Measurements from ENCODE around the gene PADI1.

The PADI1 gene, protein sequence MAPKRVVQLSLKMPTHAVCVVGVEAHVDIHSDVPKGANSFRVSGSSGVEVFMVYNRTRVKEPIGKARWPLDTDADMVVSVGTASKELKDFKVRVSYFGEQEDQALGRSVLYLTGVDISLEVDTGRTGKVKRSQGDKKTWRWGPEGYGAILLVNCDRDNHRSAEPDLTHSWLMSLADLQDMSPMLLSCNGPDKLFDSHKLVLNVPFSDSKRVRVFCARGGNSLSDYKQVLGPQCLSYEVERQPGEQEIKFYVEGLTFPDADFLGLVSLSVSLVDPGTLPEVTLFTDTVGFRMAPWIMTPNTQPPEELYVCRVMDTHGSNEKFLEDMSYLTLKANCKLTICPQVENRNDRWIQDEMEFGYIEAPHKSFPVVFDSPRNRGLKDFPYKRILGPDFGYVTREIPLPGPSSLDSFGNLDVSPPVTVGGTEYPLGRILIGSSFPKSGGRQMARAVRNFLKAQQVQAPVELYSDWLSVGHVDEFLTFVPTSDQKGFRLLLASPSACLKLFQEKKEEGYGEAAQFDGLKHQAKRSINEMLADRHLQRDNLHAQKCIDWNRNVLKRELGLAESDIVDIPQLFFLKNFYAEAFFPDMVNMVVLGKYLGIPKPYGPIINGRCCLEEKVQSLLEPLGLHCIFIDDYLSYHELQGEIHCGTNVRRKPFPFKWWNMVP

DNA sequence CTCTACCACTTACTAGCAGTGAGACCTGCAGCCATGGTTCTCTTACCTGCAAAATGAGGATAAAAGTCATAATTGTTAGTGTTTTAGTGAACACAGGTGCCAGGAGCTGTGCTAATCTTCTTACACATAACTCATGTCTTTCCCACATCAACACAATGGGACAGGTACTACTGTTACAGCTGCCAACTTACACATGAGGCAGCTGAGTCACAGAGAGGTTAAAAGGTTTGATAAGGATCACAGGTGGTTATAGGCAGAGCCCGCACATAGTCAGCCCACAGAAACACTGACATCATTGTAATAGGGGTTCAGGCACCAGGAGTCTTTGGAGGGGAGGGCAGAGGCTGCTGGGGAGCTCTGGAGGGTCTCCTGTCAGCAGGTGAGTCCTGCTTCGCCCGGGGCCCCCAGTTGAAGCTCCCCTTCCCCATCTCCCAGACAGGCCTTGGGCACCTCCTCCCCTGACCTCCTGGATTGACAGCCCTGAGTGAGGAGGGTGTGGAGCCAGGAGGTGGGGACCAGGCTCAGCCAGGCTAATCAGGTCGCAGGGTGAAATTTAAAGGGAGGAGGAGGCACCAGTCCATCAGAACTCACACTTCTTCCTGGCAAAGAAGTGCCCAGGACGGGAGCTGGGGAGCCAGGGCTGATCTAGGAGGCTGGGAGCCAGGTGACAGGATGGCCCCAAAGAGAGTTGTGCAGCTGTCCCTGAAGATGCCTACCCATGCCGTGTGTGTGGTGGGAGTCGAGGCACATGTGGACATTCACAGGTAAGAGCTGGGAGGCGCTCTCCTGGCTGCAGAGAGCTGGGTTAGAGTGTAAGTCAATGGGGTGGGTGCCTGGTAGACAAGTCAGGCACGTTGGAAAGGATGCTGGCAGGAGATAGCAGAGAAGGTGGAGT is at the start of gene PADI1:
PADI1 (plus strand) TSS at position 583 of the 895 bp plus-strand sequence; CDS start at position 673, 90 bp downstream.
- DNase-seq: no peak

DNA sequence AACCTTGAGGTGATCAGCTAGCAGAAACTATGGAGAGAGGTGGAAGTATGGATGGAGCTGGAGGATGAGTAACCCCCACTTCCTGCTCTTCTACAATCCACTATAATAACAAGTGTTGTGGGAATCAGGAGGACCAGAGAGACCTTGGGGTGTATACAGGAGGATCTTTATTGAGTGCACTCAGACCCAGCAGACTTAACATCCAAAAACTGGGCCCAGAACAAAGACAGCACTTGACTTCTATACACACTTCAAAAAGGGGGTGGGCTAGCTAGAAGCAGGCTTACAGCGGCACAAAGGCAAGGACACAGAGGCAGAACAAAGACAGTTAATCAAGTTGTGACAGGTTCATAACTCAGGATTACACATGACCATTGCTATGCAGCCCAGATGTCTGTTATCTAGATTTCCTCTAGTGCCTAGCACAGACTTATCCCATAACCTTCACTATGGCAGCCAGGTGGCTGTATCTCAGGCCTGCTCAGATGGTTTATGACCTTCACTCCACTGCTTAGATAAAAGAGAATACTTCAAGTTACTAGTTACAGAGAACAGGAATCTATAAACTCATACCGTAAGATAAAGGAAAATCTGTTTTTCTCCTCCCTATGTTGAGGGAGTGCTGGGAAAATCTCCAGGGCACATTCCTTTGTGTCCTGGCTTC is 49.5 kb upstream of the PADI1 start:
- DNase-seq: no peak

DNA sequence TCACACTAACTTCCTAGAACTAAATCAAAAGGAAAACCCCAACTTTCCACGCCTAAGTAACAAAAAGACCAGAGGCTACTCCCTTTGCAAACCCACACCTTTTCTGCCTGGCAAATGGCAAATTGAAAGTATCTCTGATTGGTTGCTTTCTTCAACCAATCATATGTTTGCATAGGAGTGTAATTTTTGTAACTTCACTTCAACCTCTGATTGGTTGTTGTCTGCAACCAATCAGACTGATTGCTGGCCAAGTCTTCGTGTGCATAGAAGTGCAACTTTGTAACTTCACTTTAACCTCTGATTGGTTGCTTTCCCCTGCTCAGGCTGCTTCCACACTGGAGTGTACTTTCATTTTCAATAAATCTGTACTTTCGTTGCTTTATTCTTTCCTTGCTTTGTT is 48.8 kb upstream of the PADI1 start:
- no peak for DNase-seq

DNA sequence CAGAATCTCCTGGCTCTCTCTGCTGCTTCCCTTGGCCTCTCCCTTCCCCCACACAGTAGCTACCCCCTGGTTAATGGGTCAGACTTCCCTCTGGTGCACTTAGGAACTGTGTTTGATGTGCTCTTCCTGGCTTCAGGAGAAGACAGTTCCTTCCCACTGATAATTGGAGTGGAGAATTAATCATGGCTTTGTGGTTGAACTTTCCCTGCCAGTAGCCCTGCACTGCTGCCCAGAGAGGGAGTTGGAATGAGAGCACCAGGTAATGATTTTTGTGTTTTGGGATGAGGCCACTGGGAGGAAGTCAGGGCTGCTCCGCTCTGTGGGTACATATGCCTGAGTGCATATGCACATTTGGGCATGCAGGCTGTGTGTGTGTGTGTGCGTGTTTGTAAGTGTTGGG is 46.0 kb upstream of the PADI1 start:
- DNase-seq: no peak

DNA sequence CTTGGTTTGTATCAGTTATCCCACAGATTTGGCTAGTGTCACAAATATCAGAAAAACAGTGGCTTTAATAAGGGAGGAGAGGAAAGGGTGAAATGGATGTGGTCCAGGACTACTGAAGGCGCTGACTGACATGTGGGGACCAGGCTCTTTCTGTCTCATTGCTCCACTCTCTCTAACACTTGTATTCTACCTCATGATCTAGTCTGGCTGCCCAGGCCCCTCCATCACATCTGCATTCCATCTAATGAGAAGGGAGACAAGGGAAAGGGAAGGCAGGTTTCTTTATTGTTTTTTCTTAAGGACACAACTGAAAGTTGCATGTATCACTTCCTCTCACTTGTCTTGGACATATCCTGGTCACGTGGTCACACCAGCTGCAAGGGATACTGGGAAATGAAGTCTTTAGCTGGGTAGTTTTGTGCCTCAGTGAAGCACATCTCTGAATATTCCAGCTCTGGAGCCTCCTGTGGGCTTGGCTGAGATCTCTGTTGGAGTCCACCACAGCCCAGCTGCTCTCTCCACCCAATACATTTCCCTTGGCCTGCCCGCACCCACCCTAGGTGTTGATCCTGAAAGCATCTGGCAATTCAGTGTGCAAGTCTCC is 43.7 kb upstream of the PADI1 start:
- no peak for DNase-seq

DNA sequence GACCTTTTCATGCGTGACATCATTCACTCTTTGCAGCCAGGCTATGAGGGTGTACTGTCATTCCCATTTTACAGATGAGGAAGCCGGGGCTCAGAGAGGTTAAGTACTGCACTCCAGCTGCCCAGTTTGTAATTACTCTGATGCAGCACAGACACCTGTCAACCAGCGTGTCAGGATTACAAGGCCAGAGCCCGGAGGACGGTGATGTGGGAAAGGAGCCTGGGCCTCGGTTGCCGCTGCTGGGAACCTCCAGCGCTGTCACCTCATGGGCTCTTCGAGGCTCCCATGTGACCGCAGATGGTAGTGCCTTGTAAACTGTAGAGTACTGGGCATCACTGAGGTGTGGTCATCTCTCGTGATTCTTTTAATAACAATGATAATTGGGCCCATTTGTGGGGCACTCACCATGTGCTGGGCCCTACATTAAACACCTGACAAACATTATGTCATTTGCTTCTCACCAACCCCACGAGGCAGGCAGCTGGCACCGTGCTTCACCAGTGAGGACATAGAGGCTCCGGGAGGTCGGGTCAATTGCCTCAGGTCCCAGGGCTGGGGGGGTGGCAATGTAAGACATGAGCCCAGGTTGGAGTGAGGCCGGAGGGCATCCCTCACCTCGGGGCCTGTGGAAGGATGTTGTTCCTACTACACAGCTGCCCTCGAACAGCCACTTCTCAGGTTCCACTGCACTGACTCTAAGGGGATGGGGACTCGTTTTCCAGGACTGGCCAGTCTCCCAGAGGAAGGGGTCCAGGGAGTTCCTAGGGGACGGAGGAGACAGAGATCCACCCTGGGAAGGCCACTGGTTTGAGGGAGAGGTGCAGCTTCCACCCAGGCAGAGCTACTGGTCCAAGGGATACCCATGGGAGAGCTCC is 42.8 kb upstream of the PADI1 start:
- no peak for DNase-seq

DNA sequence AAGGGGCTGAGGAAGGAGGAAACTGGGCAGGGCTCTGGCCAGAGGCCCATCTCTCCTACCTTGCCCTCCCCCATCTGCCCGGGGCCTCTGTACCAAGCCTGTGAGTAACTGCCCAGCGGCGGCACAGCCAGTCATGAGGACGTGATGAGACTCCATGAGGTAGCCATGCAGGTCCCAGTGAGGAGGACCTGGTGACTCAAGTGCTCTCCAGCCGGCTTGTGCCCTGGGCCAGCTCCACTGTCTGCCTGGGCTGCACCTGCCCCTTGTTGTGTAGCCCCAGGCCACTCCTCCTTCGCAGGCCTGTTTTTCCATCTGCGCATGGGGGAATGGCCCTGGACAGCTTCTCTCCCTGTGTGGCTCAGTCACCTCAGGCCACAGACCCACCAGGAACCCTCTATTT is 42.0 kb upstream of the PADI1 start:
- DNase-seq: no peak

DNA sequence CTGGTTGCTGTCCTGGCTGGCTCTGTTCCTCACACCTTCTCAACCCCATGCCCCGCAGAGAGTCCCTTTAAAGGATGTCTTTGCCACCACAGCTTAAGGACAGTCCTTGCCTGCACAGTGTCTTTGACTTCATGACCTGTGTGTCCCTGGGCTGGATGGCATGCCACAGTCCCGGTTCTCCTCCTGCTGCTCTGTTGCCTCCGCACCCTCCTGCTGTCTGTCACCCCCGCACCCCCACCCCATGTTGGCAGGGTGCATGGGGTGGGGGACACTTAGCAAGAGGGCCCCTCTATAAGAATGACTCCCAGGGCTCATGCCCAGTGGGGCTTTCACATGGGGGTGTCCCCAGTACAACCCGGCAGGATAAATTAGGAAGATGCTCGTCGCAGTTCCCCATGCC is 41.6 kb upstream of the PADI1 start:
- no peak for DNase-seq

DNA sequence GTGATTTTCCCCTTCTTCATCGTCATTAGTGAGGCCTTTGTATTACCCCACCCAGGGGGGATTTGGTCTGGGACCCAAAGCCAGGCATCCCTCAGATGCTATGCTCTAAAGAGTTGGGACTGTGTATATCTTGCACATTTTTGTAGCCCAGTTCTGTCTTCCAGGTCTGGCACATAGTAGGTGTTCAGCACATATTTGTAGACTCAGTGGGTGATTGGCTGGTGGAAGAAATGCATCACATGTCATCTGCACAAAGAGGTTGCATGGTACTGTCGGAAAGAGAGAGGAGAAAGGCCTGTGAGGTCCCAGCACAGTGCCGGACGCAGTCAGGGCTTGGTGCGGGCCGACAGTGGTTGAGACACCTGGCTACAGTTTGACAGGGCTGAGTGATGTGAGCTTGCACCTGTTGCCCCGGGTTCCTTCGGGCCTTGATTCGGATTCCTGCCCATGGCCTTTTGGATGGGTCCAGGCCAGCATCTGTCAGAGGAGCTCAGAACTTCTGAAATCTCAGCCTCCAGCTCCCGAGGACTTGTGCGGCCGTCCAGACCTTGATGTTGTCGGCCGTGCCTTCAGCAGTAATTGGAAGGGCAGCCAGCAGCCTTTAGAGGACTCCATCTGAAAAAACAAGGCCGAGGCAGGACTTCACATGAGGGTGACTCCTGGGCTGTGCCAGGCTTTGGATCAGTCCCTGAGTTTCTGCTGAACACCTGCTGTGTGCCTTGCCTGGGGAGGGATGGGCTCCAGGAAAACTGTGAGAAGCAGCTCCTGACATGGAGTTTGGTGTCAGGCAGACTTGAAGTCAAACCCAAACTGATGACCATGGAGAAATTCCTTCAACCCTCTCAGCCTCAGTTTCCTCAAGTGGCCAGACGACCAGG is 40.9 kb upstream of the PADI1 start:
- DNase-seq: no peak

DNA sequence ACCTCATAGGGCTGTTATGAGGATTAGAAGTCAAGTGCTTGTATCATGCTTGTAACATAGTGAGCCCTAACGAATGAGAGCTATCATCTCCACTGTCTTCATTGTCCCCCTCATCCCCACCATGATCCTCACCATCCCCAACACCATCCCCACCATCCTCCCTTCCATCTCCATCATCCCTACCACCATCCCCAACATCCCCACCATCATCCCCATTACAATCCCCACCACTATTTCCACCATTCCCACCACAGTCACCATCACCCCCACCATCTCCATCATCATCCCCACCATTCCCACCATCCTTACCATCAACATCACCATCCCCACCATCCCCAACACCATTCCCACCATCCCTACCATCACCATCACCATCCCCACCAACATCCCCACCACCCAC is 39.1 kb upstream of the PADI1 start:
- DNase-seq: no peak

DNA sequence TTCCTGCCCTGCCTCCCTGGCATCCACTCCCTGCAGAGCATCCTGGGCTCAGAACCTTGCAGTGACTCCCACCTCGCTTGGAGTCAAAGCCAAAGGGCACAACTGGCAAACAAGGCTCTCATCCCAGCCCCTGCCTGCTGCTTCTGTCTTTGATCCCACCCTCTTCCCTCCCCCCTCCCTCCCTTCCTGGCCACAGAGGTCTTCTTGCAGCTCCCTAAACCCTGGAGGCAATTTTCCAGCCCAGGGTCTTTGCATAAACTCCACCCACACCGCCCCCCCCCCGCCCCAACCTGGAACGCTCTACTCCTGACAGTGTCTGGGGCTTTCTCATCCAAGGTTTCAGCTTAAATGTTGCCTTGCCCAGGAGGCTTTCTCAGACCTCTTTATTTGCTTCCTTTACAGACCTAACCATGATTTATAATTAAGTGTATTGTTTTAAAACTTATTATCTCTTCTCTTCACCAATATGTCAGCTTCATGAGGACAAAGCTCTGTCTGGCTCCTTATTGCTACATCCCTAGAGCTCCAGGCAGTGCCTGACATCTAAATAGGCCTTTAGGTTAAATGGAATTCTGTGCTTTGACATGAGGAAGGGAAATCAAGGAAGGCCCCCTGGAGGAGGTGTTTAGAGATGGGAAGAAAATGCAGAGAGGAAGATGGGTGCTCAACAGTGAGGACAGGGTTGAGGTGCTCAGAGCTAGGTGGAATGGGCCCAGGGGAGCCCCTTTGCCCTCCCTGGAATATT is 37.7 kb upstream of the PADI1 start:
- no peak for DNase-seq

DNA sequence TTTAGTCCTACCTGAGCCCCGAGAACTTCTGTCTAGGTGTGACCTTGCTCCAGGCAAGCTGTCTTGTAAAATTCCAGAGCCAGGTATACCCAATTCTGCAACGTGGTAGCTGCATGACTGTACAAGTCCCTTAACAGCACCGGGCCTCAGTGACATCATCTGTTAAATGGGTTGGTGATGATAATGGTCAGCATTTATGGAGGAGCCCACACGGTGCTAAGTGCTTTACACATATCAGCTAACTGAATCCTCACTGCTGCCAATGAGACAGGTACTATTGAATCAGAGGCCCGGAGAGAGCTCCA is 37.2 kb upstream of the PADI1 start:
- no peak for DNase-seq

DNA sequence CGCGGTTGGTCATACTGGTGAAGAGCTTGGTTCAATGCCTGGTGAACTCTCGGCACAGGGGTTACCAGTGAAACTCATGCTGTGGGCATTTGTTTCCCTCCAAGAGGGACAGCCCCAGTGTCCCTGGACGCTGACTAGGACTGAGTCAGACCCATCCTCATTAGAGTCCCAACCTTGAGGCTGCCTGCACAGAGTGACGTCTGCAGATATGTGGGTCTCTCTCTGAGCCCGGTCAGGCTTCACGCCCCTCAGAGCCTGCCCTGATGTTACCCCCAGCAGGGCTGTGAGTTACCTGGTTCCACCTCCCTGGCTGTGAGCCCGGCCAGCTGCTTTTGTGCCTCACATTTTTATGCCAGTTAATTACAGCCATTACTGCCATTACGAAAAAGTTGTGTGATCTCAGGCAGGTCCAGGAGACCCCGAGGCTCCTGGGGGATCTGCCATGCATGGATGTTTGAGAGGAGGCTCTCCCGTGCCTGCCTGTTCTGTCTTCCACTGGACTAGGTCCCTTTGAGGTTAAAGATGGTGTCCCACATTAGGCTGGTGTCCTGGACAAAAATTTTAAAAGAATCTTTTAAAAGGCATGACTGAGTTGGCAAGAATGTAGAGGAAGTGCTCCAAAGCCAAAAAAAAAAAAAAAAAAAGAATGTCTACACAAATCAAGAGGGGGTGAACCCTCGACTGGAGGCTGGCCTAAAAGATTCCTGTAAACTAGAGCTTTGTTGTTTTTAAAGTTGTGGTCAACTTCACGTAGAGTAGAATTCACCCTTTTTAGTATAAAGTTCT is 36.6 kb upstream of the PADI1 start:
- DNase-seq: no peak

DNA sequence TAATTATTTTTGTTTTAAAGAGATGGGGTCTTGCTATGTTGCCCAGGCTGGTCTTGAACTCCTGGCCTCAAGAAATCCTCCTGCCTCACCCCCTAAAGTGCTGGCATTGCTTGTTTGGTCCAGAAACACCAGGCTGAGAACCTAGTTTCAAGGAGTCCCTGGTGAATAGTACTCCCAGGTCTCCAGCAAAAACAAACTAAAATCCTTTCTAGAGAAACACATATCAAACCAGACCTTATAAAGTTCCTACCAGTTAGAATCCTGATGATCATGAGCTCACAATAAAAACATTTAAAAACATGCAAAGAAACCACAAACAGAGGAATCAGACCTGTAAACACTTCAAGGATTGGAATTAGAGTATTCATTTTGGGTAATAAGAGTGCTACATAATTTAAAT is 34.4 kb upstream of the PADI1 start:
- no peak for DNase-seq

DNA sequence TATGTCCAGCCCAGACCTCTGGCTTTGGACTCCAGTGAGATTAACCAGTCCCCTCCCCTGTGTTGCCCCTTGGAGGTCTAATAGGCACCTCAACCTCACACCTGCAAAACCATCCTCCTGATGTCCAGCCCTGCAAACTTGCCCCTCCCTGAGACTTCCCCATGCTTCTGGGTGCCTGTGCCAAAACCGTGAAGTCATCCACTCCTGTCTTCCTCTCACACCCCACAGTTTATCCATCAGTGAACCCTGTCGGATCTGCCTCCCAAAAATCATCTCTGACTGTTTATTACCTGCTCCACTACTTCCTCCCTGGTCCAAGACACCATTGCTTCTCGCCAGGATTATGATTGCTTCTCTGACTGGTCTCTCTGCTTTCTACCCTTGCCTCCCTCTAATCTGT is 31.7 kb upstream of the PADI1 start:
- no peak for DNase-seq

DNA sequence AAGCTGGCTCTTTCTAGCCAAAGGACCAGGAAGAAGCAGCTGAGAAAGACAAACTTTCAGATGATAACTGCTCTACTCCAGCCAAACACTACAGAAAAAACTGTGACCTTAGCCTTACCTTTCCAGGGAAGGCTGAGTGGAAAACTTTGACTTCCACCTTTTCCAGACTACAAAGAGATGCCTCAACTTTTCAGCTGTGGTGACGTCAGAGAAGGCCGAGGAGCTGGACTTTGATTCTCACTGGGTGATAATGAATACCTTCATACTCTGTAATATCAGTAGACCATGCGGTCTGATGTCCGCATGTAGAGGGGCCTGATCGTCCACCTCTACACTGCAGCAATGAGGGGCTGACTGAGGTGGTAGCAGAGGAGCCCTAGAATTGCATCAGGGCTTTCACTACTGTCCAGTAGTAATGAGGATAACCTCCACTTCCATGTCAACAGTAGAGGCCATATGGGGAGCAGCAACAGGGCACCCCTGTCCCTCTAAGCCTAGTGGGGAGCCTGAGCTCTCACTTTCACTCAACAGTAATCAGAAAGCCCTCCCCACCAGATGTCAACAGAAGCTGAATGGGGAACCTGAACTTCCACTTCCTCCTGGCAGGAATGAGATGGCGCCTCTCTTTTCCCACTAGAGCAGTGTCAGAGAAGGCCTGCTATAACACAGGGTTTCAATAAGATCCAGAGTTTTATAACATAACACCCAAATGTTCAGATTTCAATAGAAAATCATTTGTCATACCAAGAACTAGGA is 28.4 kb upstream of the PADI1 start:
- DNase-seq: no peak

DNA sequence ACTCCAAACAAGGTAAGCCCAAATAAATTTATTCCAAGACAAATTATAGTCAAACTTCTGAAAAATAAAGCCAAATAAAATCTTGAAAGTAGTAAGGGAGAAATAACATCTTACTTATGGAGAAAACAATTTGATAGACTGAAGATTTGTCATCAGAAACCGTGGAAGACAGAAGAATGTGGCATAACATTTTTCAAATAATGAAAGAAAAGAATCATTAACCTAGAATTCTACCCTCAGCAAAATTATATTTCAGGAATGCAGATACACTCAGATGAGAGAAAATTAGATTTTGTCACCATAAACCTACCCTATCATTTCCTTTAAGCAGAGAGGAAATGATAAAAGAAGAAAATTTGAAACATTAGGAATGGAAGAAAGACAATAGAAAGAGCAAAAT is 27.3 kb upstream of the PADI1 start:
- no peak for DNase-seq

DNA sequence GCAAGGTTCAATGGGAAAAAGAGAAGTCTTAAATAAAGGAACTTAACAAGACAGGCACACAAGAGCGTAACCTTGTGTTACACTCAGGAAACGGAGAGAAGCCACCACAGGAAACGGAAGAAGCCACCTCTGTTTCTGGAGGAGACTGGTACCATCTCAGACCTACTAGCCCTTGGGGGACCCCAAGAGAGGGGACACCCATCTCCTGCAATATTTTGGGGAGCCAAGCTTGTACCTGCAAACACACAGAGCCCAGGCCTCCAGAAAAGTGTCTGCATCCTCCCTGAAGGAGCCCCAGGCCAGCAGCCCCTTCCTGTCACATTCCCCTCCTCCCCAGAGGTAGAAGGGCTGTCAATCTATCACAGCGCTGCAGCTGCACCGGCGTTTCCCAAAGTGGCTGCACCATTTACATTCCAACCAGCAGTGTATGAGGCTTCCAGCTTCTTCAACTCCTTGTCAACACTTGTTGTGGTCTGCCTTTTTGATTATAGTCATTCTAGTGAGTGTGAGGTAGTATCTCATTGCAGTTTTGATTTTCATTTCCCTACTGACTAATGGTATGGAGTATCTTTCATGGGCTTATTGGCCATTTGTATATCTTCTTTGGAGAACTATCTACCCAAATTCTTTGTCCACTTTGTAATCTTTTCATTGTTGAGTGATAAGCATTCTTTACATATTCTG is 23.0 kb upstream of the PADI1 start:
- no peak for DNase-seq

Measured in stimulated activated CD4-positive, alpha-beta T cell treated with anti-CD3 and anti-CD28 coated beads, Interleukin-1b, Interleukin-23, amount 100 ng/mL, for 48 hours (primary cell).